A673 (cell line): ENCODE data around the gene GABRD.

Source experiments
- CTCF ChIP-seq: fragments of 300-800, 200-600 bp; sonication (generic); conservative IDR thresholded peaks from 2 replicates; pipeline ENCODE4 v1.5.1; 2017; ENCODE audit warnings: low read depth, mild to moderate bottlenecking, antibody characterized with exemption, low read length, moderate library complexity, mixed read lengths
- EZH2 ChIP-seq: fragments of 200-600 bp; sonication (generic); IDR thresholded peaks from 2 replicates; pipeline ENCODE4 v1.6.1; 2017; ENCODE audit warnings: borderline replicate concordance, low read depth, mild to moderate bottlenecking, mixed read lengths, antibody characterized with exemption, low read length; ENCODE audit not compliant: poor library complexity, severe bottlenecking

DNA sequence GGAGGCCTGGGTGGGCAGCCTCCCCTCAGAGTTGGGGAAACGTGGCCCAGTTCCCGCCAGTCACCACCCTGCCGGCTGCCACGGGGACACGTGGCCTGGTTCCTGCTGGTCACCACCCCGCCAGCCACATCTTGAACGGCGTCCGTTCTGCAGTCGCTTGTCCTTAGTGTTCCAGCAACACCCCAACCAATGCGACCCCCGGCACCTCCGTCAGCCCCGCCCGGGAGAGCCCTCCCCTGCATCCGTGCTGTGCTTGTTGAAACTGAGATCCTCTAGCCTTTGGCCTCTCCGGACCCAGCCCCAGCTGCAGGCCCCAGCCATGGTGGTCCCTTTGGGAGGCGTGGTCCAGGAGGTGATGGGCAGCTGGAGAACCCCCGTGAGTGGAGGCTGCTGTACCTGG is 49.8 kb downstream of the GABRD start:
- TF ChIP-seq CTCF (no peak), EZH2 (no peak)
